PC-3 (cell line): ENCODE measurements around the gene TANC1.

Experiments used
- EZH2 ChIP-seq: fragments of 300-600 bp; sonication (generic); IDR thresholded peaks from one replicate; pipeline ENCODE4 v1.6.1; 2017; ENCODE audit warnings: antibody characterized with exemption, mild to moderate bottlenecking, low read length; ENCODE audit not compliant: unreplicated experiment
- EZH2phosphoT487 ChIP-seq: fragments of 300-600 bp; sonication (generic); IDR thresholded peaks from 2 replicates; pipeline ENCODE4 v1.6.1; 2018; ENCODE audit warnings: mild to moderate bottlenecking, antibody characterized with exemption, low read length, borderline replicate concordance
- TF ChIP-seq, protein P1 (sequence below): fragments of 300-600 bp; sonication (generic); conservative IDR thresholded peaks from 2 replicates; pipeline ENCODE4 v1.5.1; 2017; ENCODE audit warnings: antibody characterized with exemption, low read depth, mild to moderate bottlenecking, low read length

DNA sequence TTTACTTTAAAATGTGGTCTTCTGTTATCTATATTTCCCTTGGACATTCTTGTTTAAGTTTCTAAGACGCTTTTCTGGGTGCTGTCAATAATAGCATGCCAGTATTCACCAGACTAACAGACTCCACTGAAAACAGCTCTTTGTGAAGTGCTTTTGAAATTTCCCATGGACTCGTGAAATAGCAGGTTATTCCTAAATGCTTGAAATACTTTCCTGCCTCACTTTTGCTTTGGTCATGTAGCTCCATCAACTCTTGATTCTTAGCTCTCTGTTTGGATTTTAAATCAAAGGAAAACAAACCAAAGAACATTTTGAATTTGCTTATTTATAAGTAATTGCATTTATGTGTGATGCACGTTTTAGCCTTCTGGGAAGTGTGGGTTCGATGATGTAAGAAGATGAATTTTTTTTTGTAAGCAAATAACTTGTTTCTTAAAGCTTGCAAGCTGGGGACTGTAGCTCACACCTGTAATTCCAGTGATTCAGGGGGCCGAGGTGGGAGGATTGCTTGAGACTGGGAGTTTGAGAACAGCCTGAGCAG is 170.3 kb downstream of the TANC1 start:
- TF ChIP-seq EZH2 (no peak), EZH2phosphoT487 (no peak)
- TF ChIP-seq, protein P1, sequence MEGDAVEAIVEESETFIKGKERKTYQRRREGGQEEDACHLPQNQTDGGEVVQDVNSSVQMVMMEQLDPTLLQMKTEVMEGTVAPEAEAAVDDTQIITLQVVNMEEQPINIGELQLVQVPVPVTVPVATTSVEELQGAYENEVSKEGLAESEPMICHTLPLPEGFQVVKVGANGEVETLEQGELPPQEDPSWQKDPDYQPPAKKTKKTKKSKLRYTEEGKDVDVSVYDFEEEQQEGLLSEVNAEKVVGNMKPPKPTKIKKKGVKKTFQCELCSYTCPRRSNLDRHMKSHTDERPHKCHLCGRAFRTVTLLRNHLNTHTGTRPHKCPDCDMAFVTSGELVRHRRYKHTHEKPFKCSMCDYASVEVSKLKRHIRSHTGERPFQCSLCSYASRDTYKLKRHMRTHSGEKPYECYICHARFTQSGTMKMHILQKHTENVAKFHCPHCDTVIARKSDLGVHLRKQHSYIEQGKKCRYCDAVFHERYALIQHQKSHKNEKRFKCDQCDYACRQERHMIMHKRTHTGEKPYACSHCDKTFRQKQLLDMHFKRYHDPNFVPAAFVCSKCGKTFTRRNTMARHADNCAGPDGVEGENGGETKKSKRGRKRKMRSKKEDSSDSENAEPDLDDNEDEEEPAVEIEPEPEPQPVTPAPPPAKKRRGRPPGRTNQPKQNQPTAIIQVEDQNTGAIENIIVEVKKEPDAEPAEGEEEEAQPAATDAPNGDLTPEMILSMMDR = no peak
